NCI-H748 (cell line): ENCODE measurements around the gene SMIM32.

ENCODE experiments used
- DNase-seq: peaks from one replicate; lab custom pipeline; 2025; ENCODE audit not compliant: unreplicated experiment; lab: John Stamatoyannopoulos, UW

Gene SMIM32

DNA sequence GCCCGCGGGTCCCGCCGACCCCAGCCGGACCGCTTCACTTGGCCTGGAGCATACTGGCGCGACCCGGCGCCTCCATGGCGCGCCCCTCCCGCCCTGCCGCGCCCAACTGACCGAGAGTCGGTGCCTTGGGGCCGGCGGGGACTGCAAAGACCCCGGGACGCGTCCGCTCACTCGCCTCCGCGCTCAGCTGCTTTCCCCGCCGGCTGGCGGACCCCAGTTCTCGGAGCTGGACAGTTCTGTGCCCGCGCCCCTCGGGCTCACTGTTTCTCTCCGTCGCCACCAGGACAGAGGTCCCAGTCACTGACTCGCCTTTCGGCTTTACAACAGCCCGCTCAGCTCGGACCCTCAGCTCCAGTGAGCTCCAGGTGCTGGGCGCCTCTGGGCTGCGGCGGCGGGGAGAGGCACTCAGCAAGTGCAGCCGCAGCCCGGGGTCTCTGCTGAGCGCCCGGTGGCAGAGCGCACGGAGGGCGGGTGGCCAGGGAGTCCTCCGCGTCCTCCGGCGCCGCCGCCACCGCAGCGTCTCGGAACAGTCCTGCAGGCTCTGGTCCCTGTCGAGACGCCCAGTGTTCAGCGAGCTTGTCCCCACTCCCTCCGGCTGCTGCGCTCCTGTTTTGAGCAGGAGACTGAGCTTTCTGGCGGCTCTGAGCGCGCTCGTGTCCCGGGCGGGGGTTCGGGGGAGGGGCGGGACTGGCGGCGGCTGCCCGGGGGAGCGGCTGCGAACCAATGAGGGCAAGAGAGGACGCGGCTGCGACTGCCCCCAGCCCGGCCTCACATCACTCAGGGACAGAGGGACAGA lies at the start of gene SMIM32:
Gene SMIM32 (minus strand): TSS at position 637 of the 796 bp plus-strand sequence. CDS start 638 bp downstream, outside the sequence.
- peak; percentile 68 for DNase-seq

- no peak for DNase-seq
Measured at GRCh38 chr5:136242611-136243010, 49.6 kb upstream of the SMIM32 start.

- DNase-seq: peak; percentile 13
Measured at GRCh38 chr5:136242136-136242535, 49.2 kb upstream of the SMIM32 start.

GRCh38 chr5:136240894-136241293 lies 47.9 kb upstream of the SMIM32 start:
- DNase-seq: no peak

- no peak for DNase-seq
Measured at GRCh38 chr5:136236479-136237083, 43.6 kb upstream of the SMIM32 start.

GRCh38 chr5:136235321-136235720 lies 42.4 kb upstream of the SMIM32 start:
- DNase-seq: no peak

DNA sequence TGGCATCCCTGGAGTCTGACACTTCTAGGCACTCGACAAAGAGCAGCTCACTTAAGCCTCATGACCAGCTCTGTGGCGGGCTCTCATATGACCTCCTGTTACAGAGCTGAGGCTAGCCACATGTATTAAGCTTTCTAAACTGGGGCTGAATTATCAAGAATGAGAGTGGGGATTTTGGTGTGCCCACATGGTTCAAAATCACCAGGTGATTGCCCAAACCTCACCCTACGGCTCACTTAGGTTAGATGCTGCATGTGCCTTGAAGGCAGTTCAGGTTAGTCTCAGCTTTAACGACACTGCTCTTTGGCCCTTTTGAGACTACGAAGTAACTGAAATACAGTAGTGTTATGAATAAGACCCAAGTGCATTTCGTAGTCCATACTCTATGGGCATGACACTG lies 39.4 kb upstream of the SMIM32 start:
- DNase-seq: no peak

GRCh38 chr5:136230176-136230575 lies 37.2 kb upstream of the SMIM32 start:
- no peak for DNase-seq

GRCh38 chr5:136228136-136228757 lies 35.3 kb upstream of the SMIM32 start:
- DNase-seq: no peak

GRCh38 chr5:136226401-136226800 lies 33.4 kb upstream of the SMIM32 start:
- DNase-seq: no peak

DNA sequence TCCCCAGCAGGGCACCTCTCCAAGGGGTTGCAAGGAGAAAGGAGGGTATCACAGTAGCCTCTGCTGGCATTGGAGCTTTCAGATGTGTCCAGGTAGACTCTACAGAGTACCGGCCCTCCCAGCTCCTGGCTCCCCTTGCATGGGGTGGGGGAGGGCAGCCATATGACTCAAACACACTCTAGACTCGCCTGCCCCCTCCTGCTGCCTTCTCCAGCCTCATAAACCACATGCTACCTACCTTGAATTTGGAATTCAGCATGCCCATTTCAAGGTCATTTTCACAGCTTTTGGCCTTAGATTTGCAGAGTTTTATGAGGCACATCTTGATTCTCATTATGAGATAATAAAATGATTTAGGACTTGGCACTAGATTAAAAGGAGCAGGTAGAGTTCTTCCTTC lies 32.8 kb upstream of the SMIM32 start:
- no peak for DNase-seq

- DNase-seq: no peak
Measured at GRCh38 chr5:136222580-136223235, 29.7 kb upstream of the SMIM32 start.

DNA sequence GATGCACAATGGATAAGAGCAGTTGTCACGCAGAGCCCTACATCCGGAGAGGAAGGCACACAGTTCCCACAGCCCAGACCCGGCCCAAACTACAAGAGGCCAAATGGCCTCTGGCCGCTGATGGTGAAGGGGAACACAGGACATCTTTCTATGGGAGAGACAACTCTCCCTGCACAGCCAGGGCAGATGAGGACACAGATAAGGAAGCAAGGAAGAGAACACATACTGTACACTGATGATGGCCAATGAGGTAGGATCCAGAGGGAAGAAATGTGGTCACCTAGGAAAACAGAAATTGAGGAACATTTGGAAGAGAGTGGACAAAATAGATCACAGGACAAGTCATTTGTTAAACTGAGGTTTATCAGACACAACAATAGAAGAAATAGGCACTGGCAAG lies 28.4 kb upstream of the SMIM32 start:
- DNase-seq: no peak

- no peak for DNase-seq
Measured at GRCh38 chr5:136216230-136216629, 23.3 kb upstream of the SMIM32 start.

- no peak for DNase-seq
Measured at GRCh38 chr5:136215812-136216211, 22.9 kb upstream of the SMIM32 start.

DNA sequence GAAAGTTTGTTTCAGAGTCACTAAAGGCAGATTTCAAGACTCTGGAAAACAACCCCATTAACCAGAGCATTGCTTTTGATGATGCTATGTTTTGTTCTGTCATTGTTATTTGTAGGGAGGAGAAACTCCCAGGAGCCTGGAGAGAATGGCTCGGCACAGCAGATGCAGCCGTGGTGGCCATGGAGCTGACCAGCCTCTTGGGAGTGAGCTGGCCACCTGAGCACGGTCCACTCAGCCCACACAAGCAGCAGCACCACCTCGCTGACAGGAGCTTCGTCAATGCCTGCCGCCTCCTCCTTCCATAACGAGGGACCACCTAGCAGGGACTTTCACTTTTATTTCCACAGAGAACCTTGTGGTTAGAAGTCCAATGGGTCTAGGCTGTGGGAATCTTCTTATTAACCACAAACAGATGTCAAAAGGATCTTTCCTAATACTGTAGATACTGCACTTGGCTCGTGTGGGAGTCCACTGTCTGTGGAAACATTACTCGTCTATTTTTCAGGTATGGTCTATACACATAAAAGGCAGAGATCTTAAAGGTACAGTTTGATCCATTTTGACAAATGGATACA lies 21.0 kb upstream of the SMIM32 start:
- no peak for DNase-seq

DNA sequence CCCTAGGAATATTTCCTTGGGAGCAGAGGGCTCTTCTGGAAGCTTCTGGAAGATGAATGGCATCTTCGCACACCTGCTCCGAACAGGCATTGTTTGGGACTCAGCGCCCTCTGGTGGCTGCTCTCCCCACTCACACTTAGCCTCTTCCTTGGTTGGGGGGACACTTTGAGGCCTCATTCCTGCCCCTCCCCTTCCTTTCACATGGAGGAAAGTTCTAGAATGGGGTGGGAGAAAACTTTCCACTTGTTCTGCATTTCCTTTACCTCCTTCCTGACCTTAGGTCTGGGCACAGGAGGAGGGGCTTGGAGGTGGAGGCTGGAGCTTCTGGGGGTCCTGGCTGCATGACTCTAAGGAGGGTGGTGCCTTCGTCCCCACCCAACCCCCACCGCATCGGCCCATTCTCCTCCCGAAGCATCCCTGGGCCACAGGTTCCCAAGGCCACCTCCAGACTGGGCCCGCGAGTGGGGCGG lies 19.3 kb upstream of the SMIM32 start:
- DNase-seq: peak; percentile 60

- DNase-seq: no peak
Measured at GRCh38 chr5:136211282-136212040, 18.5 kb upstream of the SMIM32 start.

GRCh38 chr5:136210259-136210658 lies 17.3 kb upstream of the SMIM32 start:
- no peak for DNase-seq

GRCh38 chr5:136209346-136209910 lies 16.5 kb upstream of the SMIM32 start:
- no peak for DNase-seq
